ENCODE results near the gene CLDN18. TPM values are rescaled to one million over a fixed set of nuclear protein-coding genes. Genes with fewer than 3 reads are reported as not detected.

CLDN18 gene
- total and polyA plus RNA-seq, 2 donors (not counting 1 experiment from before 2014, with no cell fraction given), result not detected

DNA sequence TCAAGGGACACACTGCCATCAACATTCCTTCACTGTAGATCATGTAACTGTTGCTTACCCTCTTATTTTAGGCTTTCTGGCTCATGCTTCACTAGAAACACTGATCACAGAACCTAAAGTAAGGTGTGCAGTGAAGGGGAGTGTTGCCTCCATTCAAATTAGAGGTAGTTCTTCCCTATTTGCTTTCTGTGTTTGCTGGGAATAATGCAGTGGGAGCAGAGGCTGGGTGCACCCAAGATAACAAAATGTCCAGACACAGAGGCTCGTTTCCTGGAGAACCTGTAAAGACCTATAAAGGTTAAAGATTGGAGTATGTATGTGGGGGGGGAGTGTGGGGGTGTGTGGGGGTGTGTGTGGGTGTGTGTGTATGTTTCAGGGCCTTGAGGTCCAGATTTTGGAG, 2.1 kb upstream of the CLDN18 start:
- no peaks in the 10 kb centered on the region for H4K20me1 ChIP-seq (ENCODE audit: control insufficient read depth, insufficient read depth, low read length, poor library complexity, severe bottlenecking)
- no peak overlapping the region for H3K9ac ChIP-seq (ENCODE audit: low read length)
- WGBS (ENCODE audit: insufficient coverage), result 71% methylated on average over 1 of the region's 1 CpG
- intact Hi-C loops (cut with micrococcal nuclease), result no loop called here
- Mint-ChIP-seq H3K27me3 (peaks cover 3% of the 10 kb centered on the region), H3K4me1 (no peaks in the 10 kb centered on the region), H3K9me3 (ENCODE audit: insufficient read depth) (peaks cover 2% of the 10 kb centered on the region), H3K27ac (no peak overlapping the region), H3K4me3 (no peak overlapping the region)
- ATAC-seq (ENCODE audit: low read depth) (no peak), DNase-seq (no peak)
- TF ChIP-seq EZH2 (IDR thresholded peaks at IDR 0.05; ENCODE audit: borderline replicate concordance, insufficient read depth, low read depth, low read length, poor library complexity, severe bottlenecking), result no peak
- TF ChIP-seq, protein P1, sequence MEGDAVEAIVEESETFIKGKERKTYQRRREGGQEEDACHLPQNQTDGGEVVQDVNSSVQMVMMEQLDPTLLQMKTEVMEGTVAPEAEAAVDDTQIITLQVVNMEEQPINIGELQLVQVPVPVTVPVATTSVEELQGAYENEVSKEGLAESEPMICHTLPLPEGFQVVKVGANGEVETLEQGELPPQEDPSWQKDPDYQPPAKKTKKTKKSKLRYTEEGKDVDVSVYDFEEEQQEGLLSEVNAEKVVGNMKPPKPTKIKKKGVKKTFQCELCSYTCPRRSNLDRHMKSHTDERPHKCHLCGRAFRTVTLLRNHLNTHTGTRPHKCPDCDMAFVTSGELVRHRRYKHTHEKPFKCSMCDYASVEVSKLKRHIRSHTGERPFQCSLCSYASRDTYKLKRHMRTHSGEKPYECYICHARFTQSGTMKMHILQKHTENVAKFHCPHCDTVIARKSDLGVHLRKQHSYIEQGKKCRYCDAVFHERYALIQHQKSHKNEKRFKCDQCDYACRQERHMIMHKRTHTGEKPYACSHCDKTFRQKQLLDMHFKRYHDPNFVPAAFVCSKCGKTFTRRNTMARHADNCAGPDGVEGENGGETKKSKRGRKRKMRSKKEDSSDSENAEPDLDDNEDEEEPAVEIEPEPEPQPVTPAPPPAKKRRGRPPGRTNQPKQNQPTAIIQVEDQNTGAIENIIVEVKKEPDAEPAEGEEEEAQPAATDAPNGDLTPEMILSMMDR (IDR thresholded peaks at IDR 0.05), result no peak
- CTCF ChIA-PET, result no interaction called here
- no peak overlapping the region for H2AFZ ChIP-seq (ENCODE audit: insufficient read depth, low read depth, low read length, poor library complexity, severe bottlenecking)
- H3K27me3 ChIP-seq (replicated peaks in 1 of 4; ENCODE audit: control extremely low read depth in 1 of 4, control insufficient read depth in 3 of 4, insufficient read depth in 4 of 4, low read length in 3 of 4), result no peaks in the 10 kb centered on the region
- H3K4me3 ChIP-seq (ENCODE audit: control extremely low read depth in 1 of 5, extremely low read depth in 1 of 5, insufficient read depth in 1 of 5, low read depth in 2 of 5, low read length in 4 of 5), result no peak overlapping the region
- no peaks in the 10 kb centered on the region for H3K36me3 ChIP-seq (replicated peaks in 1 of 2; ENCODE audit: control extremely low read depth in 1 of 2, control insufficient read depth in 1 of 2, extremely low read depth in 1 of 2, insufficient read depth in 2 of 2, low read length in 1 of 2)
- no peaks in the 10 kb centered on the region for H3K4me1 ChIP-seq (ENCODE audit: control insufficient read depth in 2 of 2, insufficient read depth in 2 of 2, low read length in 2 of 2)
- H3K27ac ChIP-seq (ENCODE audit: low read length in 2 of 2), result no peak overlapping the region
- H3K79me2 ChIP-seq (ENCODE audit: control insufficient read depth, insufficient read depth, low read length), result no peaks in the 10 kb centered on the region
- no peaks in the 10 kb centered on the region for H3K9me3 ChIP-seq (ENCODE audit: control extremely low read depth in 1 of 3, control insufficient read depth in 2 of 3, insufficient read depth in 1 of 3, low read length in 2 of 3)
- no peak overlapping the region for H3K4me2 ChIP-seq (replicated peaks; ENCODE audit: low read depth, low read length, poor library complexity, severe bottlenecking)
- POLR2A ChIA-PET, result no interaction called here

DNA sequence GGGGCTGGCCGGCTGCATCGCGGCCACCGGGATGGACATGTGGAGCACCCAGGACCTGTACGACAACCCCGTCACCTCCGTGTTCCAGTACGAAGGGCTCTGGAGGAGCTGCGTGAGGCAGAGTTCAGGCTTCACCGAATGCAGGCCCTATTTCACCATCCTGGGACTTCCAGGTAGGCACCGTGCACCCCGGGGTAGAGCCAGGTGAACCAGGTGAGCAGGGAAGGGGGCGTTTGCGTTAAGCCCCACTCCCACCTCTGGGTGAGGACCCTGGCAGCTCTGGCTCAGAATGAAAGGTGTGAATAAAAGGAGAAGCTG, 267 bp downstream of the CLDN18 start:
- ChIA-PET POLR2A (no interaction called here), CTCF (no interaction called here)
- ATAC-seq (ENCODE audit: low read depth), result no peak
- H3K4me3 ChIP-seq (ENCODE audit: control extremely low read depth in 1 of 5, extremely low read depth in 1 of 5, insufficient read depth in 1 of 5, low read depth in 2 of 5, low read length in 4 of 5), result no peak overlapping the region
- intact Hi-C loops (cut with micrococcal nuclease), result no loop called here
- Mint-ChIP-seq H3K27ac (no peak overlapping the region), H3K4me3 (no peak overlapping the region), H3K4me1 (no peaks in the 10 kb centered on the region), H3K27me3 (peaks cover 3% of the 10 kb centered on the region), H3K9me3 (ENCODE audit: insufficient read depth) (peaks cover 2% of the 10 kb centered on the region)
- DNase-seq, result no peak
- H3K9ac ChIP-seq (ENCODE audit: low read length), result no peak overlapping the region
- no peak overlapping the region for H2AFZ ChIP-seq (ENCODE audit: insufficient read depth, low read depth, low read length, poor library complexity, severe bottlenecking)
- no peak overlapping the region for H3K4me2 ChIP-seq (replicated peaks; ENCODE audit: low read depth, low read length, poor library complexity, severe bottlenecking)
- no peak for TF ChIP-seq EZH2 (IDR thresholded peaks at IDR 0.05; ENCODE audit: borderline replicate concordance, insufficient read depth, low read depth, low read length, poor library complexity, severe bottlenecking)
- TF ChIP-seq, protein P1 (IDR thresholded peaks at IDR 0.05), result no peak
- no peaks in the 10 kb centered on the region for H3K79me2 ChIP-seq (ENCODE audit: control insufficient read depth, insufficient read depth, low read length)
- no peak overlapping the region for H3K27ac ChIP-seq (ENCODE audit: low read length in 2 of 2)
- H3K9me3 ChIP-seq (ENCODE audit: control extremely low read depth in 1 of 3, control insufficient read depth in 2 of 3, insufficient read depth in 1 of 3, low read length in 2 of 3), result no peaks in the 10 kb centered on the region
- WGBS (ENCODE audit: insufficient coverage), result 97% methylated on average over 14 of the region's 14 CpGs
- H3K36me3 ChIP-seq (replicated peaks in 1 of 2; ENCODE audit: control extremely low read depth in 1 of 2, control insufficient read depth in 1 of 2, extremely low read depth in 1 of 2, insufficient read depth in 2 of 2, low read length in 1 of 2), result no peaks in the 10 kb centered on the region
- H4K20me1 ChIP-seq (ENCODE audit: control insufficient read depth, insufficient read depth, low read length, poor library complexity, severe bottlenecking), result no peaks in the 10 kb centered on the region
- no peaks in the 10 kb centered on the region for H3K4me1 ChIP-seq (ENCODE audit: control insufficient read depth in 2 of 2, insufficient read depth in 2 of 2, low read length in 2 of 2)
- H3K27me3 ChIP-seq (replicated peaks in 1 of 4; ENCODE audit: control extremely low read depth in 1 of 4, control insufficient read depth in 3 of 4, insufficient read depth in 4 of 4, low read length in 3 of 4), result no peaks in the 10 kb centered on the region

Data from B cell (primary cell).